Midbrain (tissue), 1 donor: ENCODE results near the gene FNDC3B.

Experiments
- DNase-seq: peaks from one replicate; lab custom pipeline; 2025; lab: John Stamatoyannopoulos, UW

FNDC3B gene

DNA sequence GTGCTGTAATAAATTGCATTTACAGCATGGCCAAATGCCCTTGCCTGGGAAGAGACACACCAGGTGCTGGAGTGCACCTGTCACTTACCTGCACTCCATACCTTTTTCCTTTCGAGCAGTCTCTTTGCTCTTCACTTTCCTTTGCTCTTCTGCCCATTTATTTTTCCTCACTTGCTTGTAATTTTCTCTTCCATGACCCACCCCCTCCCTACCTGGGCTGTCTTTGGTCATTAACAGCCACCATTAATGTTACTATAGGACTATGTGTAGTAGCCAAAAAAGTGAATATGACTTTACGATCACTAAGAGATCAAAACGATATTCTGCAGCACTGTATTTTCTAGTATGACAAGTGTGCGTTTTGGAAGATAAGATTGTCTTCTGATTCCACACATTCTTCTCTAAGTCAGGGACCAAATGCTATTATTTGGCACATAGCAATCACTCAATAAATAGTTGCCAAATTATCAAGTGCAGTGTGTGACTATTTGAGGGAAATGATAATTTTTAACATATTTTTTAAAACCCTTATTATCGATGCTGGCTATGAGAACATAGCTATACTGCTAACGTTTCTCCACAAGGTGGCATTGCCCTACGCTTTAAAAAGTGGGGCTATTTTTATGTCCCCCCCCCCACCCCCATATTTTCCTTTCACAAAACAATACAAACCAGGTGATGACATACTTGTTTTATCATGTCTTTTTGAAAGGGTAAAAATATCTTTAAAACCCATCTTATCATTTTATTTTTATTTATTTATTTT, 294.5 kb downstream of the FNDC3B start:
- no peak for DNase-seq

DNA sequence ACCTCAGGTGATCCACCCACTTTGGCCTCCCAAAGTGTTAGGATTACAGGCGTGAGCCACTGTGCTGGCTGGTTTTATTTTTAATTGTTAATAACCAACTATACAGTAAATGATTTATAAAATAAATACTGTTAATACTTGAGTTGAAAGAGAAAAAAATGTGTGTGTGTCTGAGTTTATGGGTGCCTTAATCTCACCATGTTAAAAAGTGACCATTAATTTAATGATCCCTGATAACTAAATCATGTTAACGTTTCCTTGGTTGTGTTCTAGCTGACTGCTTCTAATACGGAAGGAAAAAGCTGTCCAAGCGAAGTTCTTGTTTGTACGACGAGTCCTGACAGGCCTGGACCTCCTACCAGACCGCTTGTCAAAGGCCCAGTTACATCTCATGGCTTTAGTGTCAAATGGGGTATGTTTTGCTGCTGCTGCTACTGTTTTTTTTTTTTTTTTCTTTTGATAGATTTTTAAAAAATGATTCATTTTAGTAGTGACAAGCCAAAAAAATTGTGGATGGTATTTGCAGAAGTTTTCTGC, 295.4 kb downstream of the FNDC3B start:
- DNase-seq, result no peak

DNA sequence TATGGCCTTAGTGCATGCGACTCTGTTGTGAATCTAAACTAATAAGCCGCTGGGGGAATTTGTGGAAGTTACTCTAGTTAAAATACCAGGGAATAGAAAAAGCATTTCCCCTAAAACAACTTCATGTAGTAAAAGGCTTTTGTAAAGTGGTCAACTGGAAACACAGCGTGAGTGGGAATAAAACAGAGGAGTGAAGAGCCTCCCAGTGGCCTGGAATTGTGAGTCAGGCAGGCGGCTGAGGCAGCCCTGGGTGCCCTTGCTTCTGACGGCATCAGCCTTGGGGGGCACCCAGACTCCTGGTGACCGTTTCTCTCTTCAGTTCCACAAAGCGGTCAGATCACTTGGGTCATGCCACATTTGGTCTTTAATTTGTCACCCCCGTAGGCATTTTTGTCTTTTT, 300.5 kb downstream of the FNDC3B start:
- DNase-seq, result no peak

DNA sequence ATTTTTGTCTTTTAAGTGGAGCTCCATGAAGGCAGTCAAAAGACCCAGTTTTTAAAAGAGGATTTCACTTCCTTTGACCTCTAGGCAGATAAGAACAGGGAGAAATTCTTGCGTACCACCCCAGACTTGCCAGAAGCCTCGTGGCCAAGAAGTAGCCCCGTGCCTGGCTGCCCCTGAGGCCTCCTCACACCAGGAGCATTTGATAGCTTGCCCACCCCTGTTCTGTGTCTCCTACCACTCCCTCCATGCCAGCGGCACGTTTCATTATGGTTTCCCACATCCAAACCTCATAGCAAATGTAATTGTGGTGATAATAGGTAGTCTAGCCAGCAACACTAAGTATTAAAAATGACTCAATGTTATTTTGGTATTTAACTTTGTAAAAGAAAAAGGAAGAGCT, 301.2 kb downstream of the FNDC3B start:
- DNase-seq, result no peak

DNA sequence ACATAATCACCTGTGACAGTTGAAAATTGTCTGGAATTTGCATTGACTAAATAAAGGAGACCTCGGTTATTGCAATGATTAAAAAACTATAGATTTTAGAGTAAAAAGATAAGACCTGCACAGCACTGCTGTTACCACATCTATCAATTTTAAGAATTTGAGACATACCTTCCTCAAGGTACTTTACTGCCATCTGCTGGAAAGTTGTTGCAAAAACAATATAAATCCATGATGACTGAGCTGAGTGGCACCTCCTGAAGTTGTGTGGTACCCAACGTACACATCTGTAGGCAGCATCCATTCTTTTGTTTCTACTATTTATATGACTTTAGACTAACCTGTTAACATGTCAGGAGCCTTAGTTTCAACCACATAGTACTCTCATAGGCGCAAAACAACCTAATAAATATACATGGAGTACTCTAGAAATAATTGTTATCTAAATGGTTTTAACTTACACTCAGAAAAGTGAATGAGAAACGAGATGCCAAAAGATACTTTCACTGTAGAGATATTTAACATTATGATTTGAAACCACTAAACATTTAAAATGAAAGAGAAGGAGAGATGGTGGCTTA, 302.2 kb downstream of the FNDC3B start:
- peak; percentile 64 for DNase-seq

DNA sequence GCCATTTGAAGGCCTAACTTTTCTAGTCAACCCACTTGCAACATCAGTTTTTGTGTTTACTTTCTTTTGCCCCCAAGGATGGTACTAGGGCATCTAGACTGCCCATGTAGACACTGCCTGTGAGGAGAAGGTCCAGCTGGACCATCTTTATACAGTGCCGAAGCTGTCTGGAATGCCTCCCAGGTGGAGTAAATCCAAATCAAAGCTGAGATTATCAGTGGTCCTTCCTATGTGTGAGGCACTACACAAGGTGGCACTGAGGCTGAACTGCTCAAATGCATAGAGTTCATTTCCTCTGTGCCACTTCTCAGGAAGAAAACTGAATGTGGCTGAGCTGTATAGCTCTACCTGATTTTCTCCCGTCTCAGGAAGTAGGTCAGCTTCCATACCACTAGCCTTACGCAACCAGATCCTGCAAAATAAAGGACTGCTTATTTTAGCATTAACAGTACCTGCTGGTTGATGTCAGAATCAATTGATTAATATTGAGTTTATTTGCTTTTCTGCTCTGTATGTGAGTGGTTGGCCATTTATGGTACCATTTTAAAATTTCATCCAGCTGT, 302.8 kb downstream of the FNDC3B start:
- no peak for DNase-seq

DNA sequence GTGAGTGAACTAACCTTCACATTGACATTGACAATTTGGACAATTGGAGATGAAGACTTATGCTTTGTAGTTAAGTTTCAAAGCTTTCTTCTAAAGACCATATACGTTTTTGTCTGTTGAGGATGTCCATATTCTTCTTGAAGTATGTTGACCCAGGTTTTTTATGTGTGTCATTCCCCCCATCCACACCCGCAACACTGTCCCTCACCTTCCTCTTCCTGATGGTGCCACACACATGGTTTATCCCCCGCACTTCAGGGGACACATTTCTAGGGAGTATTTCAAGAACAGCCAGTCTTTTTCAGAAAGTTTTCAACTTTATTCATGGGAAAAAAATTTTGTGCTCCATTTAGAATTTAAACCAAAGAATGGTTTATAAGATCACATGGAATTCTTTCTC, 303.7 kb downstream of the FNDC3B start:
- DNase-seq, result no peak

DNA sequence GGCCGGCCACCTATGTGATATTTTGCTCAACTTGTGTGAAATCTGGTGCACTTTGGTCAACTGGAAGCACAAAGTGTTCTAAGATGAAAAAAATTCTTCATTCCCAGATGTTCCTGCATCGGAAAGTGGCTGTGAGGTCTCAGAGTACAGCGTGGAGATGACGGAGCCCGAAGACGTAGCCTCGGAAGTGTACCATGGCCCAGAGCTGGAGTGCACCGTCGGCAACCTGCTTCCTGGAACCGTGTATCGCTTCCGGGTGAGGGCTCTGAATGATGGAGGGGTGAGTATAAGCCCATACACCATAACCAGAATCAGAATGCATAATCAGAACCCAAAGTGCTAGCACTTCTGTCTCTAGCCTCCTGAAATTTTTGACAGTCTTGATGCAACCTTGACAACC, 304.6 kb downstream of the FNDC3B start:
- DNase-seq, result no peak

DNA sequence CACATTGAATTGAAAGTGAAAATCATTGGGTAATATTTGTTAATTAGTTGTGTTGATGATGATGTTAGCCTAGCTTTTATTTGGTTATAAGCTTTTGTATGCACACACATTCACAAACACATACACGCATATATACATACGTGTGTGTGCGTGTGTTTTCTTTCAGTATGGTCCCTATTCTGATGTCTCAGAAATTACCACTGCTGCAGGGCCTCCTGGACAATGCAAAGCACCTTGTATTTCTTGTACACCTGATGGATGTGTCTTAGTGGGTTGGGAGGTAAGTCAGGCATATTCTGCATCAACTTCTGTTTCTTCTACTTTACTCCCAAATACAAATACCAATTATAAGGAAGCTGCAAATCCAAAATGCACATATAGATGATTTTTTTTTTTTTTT, 306.8 kb downstream of the FNDC3B start:
- DNase-seq, result no peak

DNA sequence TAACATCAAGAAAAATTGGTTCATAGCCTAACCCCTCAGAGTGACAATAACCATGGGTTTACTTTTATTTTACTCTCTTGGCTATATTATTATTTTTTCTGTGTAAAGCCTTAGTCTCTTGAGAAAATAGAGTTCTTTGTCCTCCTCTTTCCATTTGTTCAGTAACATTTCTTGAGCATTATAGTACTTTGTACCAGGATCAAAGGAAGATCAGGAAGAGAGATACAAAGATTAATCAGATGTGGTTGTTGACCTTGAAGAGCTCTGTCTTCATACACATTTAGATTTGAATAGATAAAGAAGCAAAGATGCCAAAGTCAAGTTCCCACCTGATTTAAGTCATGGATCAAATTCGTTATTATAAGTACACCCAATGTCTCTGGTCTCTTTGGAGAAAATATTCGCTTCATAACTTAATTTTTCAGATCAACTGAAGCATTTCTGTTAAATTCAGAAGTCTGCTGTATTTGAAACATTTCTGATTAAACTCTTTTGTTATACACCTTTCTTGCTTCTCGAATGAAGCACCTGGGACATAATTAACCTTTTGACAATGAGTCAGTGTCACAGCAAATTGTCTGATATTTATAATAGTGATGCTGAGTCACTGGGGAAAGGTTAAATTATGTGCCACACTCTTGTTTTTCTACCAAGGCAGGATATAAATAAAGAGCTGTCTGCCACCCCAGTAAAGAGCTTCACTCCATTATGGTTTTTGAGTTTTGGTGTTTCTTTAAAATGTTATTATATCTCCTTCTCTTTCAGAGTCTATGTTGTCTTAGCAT, 308.7 kb downstream of the FNDC3B start:
- no peak for DNase-seq

DNA sequence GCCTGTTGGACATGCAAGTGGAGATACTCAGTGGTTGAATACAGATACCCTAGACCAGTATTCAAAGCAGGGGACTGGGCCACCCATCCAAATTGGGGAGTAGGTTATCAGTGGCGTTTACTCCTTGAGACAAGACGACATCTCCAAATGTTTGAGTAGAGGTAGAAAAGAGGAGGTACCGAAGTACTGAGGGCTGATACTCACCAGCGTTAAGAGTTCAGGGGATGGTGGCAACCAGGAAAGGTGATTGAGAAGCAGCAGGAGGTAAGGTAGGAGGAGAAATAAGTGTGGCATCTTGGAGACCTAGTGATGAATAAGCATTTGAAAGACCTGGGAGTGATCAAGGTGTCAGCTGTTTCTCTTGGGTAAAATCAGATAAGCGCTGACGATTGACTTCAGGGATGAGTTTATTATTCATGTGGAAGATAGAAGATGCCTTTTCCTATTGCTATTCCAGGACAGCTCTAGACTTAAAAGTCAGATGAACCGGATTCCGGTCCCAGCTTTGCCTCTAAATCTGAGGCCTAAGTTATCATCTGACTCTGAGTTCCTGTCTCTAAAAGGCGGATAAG, 312.6 kb downstream of the FNDC3B start:
- no peak for DNase-seq

DNA sequence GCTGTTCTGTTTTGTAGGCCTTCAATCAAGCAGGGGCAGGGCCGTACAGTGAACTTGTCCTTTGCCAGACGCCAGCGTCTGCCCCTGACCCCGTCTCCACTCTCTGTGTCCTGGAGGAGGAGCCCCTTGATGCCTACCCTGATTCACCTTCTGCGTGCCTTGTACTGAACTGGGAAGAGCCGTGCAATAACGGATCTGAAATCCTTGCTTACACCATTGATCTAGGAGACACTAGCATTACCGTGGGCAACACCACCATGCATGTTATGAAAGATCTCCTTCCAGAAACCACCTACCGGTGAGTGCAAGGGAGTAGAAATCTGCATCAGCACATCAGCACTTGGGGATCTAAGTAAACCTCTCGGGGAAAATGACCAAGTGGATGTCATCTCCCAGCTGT, 313.4 kb downstream of the FNDC3B start:
- no peak for DNase-seq

DNA sequence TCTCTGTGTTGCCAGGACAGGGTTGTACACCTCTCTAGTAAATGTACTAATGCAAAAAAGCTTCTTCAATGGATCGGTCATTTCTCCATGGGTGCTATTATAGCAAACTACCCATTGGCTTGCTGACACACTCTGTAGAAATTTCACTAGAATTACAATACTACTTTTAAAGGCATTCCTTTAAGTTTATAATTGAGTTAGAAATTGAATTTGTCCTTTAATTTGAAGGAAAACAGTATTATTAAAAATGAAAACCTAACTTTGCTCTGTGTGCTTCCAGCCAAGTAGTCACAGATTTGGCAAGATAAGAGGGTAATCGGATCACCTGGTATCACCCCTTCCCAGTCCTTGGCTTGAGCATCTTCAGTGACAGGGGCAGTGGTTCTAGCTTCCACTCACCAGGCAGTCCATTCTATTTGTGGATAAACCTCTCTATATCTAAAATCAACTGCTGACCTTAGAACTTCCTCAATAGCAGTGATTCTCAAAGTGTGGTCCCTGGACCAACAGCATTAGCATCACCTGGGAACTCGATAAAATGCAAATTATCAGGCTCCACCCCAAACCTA, 315.6 kb downstream of the FNDC3B start:
- DNase-seq, result no peak

DNA sequence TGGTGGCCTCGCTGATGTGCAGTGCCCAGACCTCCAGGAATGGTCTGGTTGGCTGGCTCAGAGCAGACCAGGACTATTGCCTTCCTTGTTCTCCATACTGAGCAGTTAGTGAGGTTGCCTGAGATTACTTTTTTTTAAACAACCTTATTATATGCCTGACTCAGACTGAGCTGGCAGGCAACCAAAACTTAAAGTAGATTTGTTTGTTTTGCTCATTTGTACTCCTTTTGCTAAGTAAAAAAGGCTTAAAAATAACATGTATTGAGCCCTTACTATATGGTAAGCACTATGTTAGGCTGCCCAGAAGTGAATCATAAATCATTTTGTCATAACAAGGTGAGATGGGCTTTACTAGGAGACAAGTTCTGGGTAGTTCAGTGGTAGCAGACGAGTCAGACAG, 316.5 kb downstream of the FNDC3B start:
- DNase-seq, result no peak

DNA sequence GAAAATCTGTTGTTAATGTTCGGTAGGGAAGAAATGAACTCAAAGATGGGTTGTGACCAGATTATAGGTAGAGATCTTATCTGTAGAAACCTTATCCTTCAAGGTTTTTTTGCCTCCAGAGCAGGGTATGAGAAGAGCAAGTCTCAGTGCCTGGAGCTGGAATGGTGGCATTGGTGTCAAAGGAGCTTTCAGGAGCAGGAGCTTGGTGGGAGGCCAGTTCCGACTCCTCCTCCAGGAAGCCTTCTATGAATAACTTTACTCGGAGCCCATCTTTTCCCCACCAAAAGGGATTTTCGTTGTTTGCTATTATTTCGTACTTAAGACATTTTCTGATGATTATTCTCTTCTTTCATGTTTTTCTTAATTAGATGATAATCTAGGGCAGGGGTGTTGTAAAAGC, 317.0 kb downstream of the FNDC3B start:
- DNase-seq, result no peak

DNA sequence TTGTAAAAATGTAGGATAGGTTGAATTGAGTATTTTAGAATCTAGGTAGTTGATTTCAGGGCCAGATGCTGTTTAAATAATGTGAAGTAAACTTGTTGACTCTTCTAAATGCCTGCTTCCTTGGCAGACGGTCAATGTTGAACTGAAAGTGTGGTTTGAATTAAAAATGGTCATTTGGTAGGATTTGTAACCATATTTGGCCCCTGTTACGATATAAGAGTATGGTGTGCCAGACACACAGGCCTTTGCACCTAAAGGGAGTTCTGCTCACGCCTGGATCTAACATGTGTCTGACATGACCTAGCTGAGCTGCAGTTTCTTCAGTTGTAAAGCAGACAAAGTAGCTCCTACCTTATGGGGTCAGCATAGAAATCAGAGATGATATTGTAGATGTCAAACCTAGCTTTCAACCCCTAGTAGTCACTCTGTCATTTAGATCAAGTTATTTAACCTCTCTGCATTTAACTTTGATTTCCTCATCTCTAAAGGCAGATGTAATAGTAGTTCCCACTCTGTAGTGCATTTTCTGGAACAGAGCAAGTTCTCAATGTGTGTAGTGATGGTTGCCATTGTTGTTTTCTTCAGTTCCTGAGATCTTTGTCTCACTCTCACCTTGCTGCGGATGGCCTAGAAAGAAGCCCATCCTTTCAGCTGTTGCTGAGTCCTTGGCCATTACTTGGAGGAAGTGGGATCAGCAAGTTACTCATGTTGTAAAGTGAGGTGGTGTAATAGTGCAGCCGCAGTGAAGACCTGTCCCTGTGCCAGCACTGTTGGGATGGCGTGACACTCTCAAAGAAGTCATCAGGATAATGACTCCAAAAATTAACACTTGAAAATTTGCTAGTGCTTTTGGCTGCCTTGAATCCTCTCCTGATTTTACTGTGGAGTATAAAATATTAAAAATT, 318.7 kb downstream of the FNDC3B start:
- no peak for DNase-seq

DNA sequence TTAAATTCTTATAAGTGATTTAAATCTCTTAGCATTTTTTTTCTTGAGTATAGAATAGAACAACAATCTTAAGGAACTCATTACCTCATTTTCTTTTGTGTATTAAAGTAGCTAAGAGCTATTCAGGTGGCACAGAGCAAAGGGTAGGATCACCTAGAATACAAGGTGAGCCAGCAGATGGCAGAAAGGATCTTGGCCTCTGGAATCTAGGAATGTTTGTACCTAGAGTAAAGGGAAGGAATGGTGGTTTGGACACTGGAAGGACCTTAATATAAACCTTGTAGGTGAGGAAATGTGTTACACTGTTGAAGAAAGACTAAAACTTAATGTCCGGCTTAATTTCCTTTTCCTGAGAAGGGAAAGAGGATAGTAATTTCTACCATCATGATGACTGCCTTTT, 319.9 kb downstream of the FNDC3B start:
- no peak for DNase-seq

DNA sequence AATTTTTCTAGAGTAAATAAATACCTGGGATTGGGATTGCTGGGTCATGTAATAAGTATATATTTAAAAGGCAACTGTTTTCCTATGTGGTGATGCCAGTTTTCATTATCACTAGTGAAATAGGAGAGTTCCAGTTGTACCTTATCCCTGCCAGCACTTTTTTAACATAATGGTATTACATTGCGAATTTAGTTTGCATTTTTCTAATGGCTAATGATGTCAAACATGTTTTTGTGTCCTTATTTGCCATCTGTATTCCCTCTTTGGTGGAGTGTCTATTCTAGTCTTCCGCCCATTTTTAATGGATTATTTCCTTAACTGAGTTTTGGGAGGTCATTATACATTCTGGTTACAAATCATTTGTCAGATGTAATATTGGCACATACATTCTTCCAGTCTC, 320.6 kb downstream of the FNDC3B start:
- DNase-seq, result no peak

DNA sequence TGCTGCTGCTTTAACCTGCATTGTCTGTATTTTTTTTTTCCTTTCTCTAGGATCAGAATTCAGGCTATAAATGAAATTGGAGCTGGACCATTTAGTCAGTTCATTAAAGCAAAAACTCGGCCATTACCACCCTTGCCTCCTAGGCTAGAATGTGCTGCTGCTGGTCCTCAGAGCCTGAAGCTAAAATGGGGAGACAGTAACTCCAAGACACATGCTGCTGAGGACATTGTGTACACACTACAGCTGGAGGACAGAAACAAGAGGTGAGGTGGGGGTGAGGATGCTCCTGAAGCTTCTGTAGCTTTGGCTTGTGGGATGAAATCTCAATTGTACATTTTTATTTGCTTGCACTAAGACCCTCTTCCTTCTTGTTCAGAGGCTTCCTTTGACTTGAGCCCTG, 323.2 kb downstream of the FNDC3B start:
- no peak for DNase-seq

DNA sequence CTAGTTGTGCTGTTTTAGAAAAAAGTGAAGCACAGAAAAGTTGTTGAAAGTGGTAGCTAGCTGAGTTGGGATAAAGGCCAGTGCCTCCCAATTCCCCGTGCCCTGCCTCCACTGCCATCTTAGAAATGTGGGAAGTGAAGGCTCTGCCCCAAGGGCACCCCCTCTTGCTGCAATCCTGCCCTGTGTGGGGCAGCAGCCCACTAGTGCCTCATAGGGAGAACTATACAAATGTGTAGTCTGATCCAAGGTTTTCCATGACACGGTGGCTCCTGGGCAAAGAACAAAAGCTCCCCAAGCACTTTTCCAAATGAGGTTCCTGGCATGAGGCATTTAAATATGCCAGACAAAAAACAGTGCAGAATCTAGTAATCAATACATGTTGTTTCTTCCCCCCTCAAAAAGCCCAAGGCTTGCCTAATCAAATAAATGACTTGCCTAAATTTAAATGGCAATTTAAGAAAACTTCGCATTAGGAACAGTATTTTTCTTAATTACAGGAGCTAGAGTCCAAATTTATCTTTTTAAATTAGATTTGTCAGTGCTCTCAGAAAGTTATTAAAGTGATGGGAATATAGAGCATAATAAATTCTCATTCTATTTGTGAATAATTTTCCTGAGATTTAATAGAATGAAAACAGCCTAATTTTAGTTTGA, 325.1 kb downstream of the FNDC3B start:
- DNase-seq, result no peak
